DOHH2 (cell line): Measurements from ENCODE around the gene NNAT.

Experiments
- EZH2phosphoT487 ChIP-seq: fragments of 200-600 bp; sonication (generic); IDR thresholded peaks from 2 replicates; pipeline ENCODE4 v1.6.1; 2017; ENCODE audit warnings: borderline replicate concordance, mild to moderate bottlenecking, antibody characterized with exemption, low read length, moderate library complexity, mixed read lengths
- TF ChIP-seq, protein P1 (sequence below): fragments of 200-600 bp; sonication (generic); IDR thresholded peaks from one replicate; pipeline ENCODE4 v1.5.1; 2014; ENCODE audit warnings: antibody characterized with exemption, mild to moderate bottlenecking, low read depth, low read length; ENCODE audit not compliant: poor library complexity, severe bottlenecking

DNA sequence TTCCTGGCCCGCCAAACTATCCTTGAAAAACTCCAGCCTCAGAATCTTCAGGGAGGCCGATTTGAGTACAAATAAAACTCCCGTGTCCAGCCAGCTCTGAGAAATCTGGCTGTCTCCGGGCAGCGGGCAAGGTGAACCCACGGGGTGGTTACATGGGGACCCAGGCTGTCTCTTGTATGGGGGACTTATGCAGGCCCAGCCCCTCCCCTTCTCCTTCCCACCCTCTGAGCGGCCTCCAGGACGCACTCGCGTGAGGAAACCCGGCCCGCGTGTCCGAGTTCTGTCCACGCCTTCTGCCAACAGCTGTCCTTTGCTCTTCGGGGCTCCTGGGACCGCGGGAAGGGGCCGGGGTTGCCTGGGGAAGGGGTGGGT is 43.0 kb downstream of the NNAT start:
- TF ChIP-seq, protein P1, sequence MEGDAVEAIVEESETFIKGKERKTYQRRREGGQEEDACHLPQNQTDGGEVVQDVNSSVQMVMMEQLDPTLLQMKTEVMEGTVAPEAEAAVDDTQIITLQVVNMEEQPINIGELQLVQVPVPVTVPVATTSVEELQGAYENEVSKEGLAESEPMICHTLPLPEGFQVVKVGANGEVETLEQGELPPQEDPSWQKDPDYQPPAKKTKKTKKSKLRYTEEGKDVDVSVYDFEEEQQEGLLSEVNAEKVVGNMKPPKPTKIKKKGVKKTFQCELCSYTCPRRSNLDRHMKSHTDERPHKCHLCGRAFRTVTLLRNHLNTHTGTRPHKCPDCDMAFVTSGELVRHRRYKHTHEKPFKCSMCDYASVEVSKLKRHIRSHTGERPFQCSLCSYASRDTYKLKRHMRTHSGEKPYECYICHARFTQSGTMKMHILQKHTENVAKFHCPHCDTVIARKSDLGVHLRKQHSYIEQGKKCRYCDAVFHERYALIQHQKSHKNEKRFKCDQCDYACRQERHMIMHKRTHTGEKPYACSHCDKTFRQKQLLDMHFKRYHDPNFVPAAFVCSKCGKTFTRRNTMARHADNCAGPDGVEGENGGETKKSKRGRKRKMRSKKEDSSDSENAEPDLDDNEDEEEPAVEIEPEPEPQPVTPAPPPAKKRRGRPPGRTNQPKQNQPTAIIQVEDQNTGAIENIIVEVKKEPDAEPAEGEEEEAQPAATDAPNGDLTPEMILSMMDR = no peak
- TF ChIP-seq EZH2phosphoT487 = no peak
